DMS114 treated with DMSO at 0.1 percent for 48 hours (cell line): Measurements from ENCODE around the gene DPY30.

Experiments
- DNase-seq: peaks from one replicate; lab custom pipeline; 2025; ENCODE audit not compliant: unreplicated experiment; lab: John Stamatoyannopoulos, UW

The DPY30 gene

DNA sequence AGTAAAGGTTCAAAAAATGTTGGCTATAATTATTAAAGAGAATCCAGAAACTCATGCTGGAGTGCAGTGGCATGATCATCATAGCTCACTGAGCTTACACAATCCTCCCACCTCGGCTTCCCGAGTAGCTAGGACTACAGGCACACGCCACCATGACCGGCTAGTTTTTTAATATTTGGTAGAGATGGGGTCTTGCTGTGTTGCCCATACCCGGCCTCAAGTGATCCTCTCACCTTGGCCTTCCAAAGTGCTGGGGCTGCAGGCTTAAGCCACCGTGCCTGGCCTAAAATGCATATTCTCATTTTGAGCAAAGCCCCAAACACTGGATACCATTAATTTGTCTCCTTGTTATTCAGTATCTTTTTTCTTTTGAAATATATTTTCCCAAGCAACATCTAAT is 61.2 kb downstream of the DPY30 start:
- DNase-seq = no peak
